Erythroblast (primary cell): ENCODE results near the gene TMEM37.

Source experiments
- GATA1 ChIP-seq: IDR thresholded peaks from 2 replicates; pipeline ENCODE4 v1.6.1; 2011; ENCODE audit warnings: low read depth, mild to moderate bottlenecking, control low read depth, low read length, moderate library complexity
- POLR2A ChIP-seq: IDR thresholded peaks from 2 replicates; pipeline ENCODE4 v1.6.1; 2011; ENCODE audit warnings: mild to moderate bottlenecking, low read length

DNA sequence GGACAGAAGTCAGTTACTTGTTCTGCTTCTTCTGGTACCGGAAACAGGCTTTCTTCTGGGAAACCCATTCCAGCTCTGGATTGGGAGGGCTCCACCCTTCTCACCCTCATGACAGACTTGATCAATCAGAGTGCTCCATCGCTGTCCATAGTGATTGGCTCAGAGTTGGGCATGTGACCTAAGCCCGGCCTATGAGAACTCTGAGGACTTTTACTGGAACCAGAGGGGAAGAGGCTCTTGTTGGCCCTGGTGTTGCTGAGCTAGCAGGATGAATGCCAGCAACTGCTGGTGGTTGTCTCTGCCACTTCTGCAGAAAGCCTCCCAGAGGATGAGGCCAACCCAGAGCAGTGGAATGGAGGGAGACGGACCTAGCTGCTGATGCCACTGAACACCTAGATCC lies 33.3 kb downstream of the TMEM37 start:
- TF ChIP-seq POLR2A (no peak), GATA1 (no peak)
